Measurements from ENCODE around the gene MAT1A.
"Not testable (repeated sequence)": the region's sequence is repeated elsewhere in the genome, so short reads cannot be mapped to it uniquely, and the experiment has no call there.

Gene MAT1A

DNA sequence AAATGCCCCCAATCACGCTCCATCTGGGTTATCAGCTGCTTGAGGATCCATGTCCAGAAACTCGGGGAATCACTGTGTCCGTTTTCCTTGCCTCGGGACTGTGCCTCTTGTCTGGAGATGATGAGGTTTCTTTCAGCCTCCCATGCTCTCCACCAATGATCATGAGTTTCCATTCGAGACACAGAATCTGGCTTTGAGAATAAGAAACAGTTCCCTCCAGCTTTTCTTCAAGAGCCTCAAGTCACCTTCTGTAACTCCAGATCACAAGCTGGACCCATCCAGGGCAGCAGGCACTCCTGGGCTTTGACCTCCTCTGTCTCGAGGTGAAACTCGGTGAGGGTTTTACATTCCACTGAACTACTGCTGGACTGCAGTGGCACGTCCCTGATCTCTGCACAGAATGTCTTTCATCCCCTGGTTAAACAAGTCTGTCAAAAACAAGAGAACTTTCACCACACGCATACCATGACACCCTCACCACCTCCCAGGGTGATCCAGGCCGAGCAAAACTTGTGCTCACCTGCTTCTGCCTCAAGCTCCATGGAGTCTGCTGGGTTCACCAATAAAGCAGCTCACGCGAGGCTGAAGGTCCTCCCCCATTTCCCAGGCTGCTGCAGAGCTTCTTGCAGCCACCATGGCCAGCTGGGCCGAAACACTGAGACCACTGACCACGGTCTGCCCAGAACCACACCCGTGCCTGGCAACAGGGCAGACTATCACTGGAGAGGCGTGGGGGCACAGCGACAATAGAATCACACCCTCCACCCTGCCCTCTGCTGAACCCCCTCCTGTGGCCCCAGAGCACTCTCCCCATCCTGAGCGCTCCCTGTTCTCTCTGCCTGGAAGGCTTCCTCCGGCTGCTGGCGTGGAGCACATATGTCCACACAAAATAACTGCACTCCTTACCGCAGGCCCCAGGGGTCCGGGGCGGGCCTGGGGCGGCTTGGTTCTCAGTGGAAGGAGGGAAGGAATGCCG is 25.1 kb downstream of the MAT1A start:
- DNase-seq (ENCODE audit: low read depth), result no peak

DNA sequence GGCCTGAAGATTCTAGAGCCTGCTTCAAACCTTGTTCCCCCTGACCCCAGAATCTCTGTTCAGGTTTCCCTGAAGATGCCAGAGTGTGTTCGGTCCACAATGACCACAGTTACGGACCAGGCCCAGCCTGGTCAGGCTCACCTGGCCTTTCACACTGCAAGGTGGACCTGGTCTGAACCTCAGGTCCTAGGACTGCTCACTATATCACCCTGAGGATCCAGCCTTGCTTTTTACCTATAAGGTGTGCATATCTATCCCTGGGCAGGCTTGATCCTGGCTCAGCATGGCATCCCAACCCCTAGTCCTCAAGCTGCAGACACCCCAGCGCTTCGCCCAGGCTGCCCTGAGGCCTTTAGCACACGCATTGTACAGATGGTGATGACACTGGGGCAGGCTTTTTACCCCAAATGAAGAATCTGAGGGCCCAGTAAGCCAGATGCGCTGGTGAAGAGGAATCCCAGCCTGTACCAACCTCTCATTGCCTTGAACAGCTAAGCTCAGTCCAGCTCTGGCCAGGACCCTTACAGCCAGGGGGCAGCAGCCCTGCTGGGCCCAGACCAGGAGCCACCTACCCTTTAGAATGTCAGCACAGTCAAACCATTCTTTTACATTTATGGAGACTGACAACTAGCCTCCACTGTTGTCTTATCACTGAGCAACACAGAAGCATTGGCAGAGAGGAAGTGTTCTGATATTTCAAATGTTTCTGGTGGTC is 28.0 kb downstream of the MAT1A start:
- no peak for DNase-seq (ENCODE audit: low read depth)

GRCh38 chr10:80260295-80261243 is 28.9 kb downstream of the MAT1A start:
- no peak for DNase-seq (ENCODE audit: low read depth)

DNA sequence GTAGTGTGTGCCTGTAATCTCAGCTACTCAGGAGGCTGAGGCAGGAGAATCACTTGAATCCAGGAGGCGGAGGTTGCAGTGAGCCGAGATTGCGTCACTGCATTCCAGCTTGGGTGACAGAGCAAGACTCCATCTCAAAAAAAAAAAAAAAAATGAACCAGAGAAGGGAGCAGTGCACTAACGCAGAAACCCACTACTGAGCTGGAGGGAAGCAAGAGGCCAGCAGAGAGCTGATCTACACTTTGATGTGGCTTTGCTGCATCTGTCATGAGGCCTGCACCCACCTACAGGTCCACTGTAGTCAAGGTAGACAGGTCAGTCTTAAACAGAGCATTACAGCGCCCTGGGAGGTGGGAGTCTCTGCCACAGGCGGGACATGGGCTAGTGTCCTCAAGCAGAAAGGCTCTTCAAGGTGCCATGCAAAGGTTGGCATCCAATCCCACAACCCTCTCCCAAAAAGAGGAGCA is 30.0 kb downstream of the MAT1A start:
- no peak for DNase-seq (ENCODE audit: low read depth)

GRCh38 chr10:80256798-80257197 is 32.7 kb downstream of the MAT1A start:
- not testable (repeated sequence) for DNase-seq (ENCODE audit: low read depth)

GRCh38 chr10:80254726-80255125 is 34.7 kb downstream of the MAT1A start:
- not testable (repeated sequence) for DNase-seq (ENCODE audit: low read depth)

DNA sequence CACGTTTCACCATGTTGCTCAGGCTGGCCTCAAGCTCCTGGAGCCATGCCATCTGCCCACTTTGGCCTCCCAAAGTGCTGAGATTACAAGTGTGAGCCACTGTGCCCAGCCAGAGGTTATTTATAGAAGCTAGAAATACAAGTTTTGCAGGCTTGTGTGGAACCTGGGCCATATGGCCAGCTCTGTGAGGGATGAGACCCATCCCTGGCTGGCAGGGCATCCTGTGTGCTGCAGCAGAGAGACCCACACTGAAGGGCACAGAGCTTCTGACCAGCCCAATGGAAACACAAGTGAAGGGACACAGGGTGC is 35.5 kb downstream of the MAT1A start:
- not testable (repeated sequence) for DNase-seq (ENCODE audit: low read depth)

- no peak for DNase-seq (ENCODE audit: low read depth)
Measured at GRCh38 chr10:80253266-80253962, 36.0 kb downstream of the MAT1A start.

DNA sequence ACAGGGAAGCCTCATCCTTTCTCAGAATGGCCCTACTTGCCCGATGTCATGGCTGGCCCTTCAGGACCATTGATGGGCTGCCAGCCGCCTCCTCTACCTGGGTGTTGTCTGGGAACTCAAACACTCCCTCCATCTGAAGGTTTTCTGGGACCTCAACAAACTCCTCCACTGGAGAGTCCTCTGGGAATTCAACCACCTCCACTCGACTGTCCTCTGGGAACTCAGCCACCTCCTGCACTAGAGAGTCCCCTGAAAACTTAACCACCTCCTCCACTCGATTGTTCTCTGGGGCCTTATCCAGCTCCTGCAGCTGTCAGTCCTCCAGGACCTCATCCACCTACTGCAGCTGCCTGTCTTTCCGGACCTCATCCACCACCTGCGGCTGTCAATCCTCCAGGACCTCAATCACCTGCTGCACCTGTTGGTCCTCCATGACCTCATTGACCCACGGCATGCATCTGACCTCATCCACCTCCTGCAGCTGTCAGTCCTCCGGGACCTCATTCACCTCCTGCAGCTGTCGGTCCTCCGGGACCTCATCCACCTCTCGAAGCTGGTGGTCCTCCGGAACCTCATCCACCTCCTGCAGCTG is 37.1 kb downstream of the MAT1A start:
- DNase-seq (ENCODE audit: low read depth), result no peak

- not testable (repeated sequence) for DNase-seq (ENCODE audit: low read depth)
Measured at GRCh38 chr10:80251703-80252280, 37.7 kb downstream of the MAT1A start.

DNA sequence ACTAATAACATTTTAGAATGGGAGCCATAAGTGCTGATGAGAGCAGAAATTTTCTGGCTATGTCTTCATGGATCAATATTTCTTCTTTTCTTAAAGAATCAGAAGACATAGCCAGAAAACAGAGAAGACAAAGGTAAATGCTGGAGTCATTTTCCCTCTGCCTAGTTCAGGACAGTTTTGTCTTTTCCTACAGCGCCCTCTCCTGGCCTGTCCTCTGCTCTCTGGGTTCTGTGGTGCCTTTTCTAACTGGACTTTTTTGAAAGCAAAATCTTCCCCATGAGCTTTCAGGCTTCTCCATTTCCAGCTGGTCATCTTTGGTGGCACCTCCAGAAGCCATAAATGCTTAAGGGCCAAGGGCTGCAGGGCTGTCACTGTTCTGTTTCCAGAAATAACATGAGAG is 39.1 kb downstream of the MAT1A start:
- not testable (repeated sequence) for DNase-seq (ENCODE audit: low read depth)

DNA sequence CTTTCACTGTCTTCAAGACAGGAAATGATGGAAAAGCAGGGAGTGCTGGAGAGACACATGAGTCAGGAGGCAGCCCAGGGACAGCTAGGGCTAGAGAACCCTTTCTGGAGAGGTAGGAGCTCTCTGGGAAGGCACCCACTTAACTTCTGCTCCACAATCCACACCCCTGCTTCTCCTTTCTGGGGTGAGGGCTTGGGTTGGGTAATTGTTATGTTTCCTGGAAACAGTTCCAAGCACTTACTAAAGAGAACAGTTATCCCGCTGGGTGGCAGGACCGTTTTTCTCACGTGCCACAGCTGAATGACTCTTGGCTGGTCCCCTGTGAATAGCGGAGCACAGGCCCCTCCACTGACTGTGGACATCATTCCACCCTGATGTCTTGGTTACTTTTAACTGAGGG is 39.6 kb downstream of the MAT1A start:
- not testable (repeated sequence) for DNase-seq (ENCODE audit: low read depth)

GRCh38 chr10:80247611-80248010 is 41.8 kb downstream of the MAT1A start:
- DNase-seq (ENCODE audit: low read depth), result not testable (repeated sequence)

GRCh38 chr10:80244371-80244770 is 45.1 kb downstream of the MAT1A start:
- not testable (repeated sequence) for DNase-seq (ENCODE audit: low read depth)

GRCh38 chr10:80242341-80242740 is 47.1 kb downstream of the MAT1A start:
- not testable (repeated sequence) for DNase-seq (ENCODE audit: low read depth)

DNA sequence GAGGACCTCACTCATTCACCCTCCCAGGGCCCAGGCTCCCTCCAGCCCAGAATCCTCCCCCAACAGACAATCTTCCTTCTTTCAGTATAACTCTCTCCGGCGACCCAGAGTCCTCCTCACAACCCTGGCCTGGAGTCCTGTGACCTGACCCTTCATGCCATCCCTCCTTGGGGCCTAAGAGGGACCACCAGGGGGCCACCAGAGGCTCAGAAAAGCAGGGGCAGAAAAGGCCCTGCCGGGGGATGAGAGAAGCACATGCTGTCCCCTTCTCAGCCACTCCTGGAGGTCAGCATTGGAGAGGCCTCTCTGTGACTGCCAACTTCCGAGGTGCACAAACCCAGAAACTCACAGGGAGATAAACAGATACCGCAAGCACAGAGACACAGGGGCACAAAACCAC is 53.0 kb downstream of the MAT1A start:
- not testable (repeated sequence) for DNase-seq (ENCODE audit: low read depth)

DNA sequence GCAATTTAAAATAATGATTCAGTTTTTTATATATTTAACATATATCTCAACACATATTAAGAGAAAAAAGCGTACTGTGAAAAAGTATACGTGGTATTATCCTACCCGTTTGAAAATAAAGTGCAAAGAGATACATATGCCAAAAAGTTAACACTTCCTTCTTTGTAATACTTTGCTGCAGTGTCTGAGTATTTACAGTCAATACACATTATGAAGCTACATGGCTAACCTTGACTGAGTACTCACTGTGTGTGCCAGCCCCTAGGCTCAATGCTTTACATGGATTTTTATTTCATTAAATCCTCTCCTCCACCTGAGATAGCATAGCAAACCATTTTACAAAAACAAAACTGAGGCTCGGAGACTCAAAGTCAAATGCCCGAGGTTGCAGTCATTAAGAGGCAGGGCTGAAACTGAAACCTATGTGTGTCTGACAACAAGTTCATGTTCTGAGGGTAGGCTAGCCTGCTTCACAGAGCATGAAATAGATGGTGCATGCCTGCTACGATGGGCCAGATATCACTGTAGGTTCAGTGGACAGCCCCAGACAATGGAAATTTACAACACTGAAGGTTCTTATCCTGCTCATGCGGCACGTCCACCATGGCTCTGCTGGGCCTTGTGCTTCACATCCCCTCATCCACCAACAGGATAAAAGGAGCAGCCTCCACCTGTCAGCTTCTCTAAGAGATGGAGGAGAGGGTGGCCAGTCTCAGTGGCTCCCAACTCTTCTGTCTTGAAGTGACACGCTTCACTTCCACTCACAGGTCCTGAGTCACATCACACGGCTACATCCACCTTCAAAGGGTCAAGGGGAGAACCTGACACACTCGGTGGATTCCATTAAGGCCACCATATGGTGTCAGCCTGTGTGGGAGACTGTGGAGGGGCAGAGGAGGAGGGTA is 54.9 kb downstream of the MAT1A start:
- DNase-seq (ENCODE audit: low read depth), result not testable (repeated sequence)

- not testable (repeated sequence) for DNase-seq (ENCODE audit: low read depth)
Measured at GRCh38 chr10:80233871-80234270, 55.6 kb downstream of the MAT1A start.

- DNase-seq (ENCODE audit: low read depth), result not testable (repeated sequence)
Measured at GRCh38 chr10:80226723-80227122, 62.7 kb downstream of the MAT1A start.
